ENCODE measurements around the gene NAT8L. TPM values are rescaled to one million over a fixed set of nuclear protein-coding genes. Genes with fewer than 3 reads are reported as not detected.

NAT8L gene
- total RNA-seq, 1 donor: under 0.01 TPM

DNA sequence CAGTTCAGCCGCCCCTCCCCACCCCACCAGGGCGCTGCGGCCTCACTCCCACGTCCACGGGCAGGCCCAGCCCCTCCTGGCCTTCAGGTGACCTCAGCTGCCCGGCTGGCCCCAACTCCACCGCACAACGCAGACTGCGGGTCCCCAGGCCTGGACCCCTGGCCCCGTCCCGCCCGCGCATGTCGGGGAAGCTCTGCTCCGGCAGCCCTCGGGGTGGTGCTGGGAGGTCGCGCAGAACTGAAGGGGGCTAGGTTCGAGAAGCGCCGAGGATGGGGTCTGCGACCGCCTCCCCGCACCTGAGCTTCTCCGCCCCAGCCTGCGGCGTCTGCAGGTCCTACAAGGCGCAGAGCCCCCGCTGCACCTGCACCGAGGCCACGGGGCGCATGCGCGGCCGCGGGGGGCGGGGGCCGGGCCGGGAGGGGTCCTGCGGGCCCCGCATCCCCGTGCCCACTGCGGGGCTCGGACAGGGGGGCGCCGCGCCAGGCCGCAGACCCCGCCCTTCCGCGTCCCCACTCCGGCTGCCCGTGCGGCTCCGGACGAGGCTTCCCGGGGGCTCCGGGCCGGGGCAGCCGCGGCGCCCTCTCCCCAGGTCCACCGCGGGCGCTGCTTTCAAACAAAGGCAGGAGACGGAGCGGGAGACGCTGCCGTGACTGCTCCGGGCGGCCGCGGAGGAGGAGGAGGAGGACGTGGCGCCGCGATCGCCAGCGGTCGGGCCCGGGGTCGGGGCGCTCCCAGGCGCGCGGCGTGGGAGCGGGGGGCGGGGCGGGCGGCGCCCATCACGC, 672 bp upstream of the NAT8L start:
- H3K79me2 ChIP-seq (ENCODE audit: insufficient read depth, low read length): no peaks in the 10 kb centered on the region
- H3K4me3 ChIP-seq (ENCODE audit: insufficient read depth, low read length): no peak overlapping the region
- no peaks in the 10 kb centered on the region for H3K36me3 ChIP-seq (ENCODE audit: insufficient read depth, low read length)
- peaks cover 30% of the 10 kb centered on the region for H3K27me3 ChIP-seq (ENCODE audit: insufficient read depth, low read length)
- peak; percentile 87 for DNase-seq (ENCODE audit: insufficient read length, low spot score, missing footprints)
- H4K20me1 ChIP-seq (ENCODE audit: insufficient read depth, low read length): no peaks in the 10 kb centered on the region
- no peak overlapping the region for H3K4me2 ChIP-seq (ENCODE audit: insufficient read depth, low read length)
- no peak for TF ChIP-seq CTCF (IDR thresholded peaks at IDR 0.05; ENCODE audit: extremely low read depth, low read depth, low read length)
- H2AFZ ChIP-seq (ENCODE audit: low read length): no peak overlapping the region
- H3K4me1 ChIP-seq (ENCODE audit: insufficient read depth, low read length): no peaks in the 10 kb centered on the region
- no peaks in the 10 kb centered on the region for H3K9me3 ChIP-seq (ENCODE audit: low read depth, low read length)
- no peak overlapping the region for H3K27ac ChIP-seq (ENCODE audit: low read depth, low read length)

- Histone ChIP-seq H3K79me2 (ENCODE audit: insufficient read depth, low read length) (no peaks in the 10 kb centered on the region), H3K9me3 (ENCODE audit: low read depth, low read length) (no peaks in the 10 kb centered on the region), H3K4me2 (ENCODE audit: insufficient read depth, low read length) (no peak overlapping the region), H2AFZ (ENCODE audit: low read length) (no peak overlapping the region), H4K20me1 (ENCODE audit: insufficient read depth, low read length) (no peaks in the 10 kb centered on the region), H3K36me3 (ENCODE audit: insufficient read depth, low read length) (no peaks in the 10 kb centered on the region), H3K4me3 (ENCODE audit: insufficient read depth, low read length) (no peak overlapping the region), H3K27me3 (ENCODE audit: insufficient read depth, low read length) (peaks cover 24% of the 10 kb centered on the region), H3K4me1 (ENCODE audit: insufficient read depth, low read length) (no peaks in the 10 kb centered on the region), H3K27ac (ENCODE audit: low read depth, low read length) (no peak overlapping the region)
- DNase-seq (ENCODE audit: insufficient read length, low spot score, missing footprints): peak; percentile 86
- TF ChIP-seq CTCF (IDR thresholded peaks at IDR 0.05; ENCODE audit: extremely low read depth, low read depth, low read length): no peak
These were observed 837 bp downstream of the NAT8L start for GRCh38 chr4:2059726-2060602.

- Histone ChIP-seq H3K79me2 (ENCODE audit: insufficient read depth, low read length) (no peaks in the 10 kb centered on the region), H3K4me3 (ENCODE audit: insufficient read depth, low read length) (no peak overlapping the region), H3K4me1 (ENCODE audit: insufficient read depth, low read length) (no peaks in the 10 kb centered on the region), H3K36me3 (ENCODE audit: insufficient read depth, low read length) (no peaks in the 10 kb centered on the region), H2AFZ (ENCODE audit: low read length) (no peak overlapping the region), H3K27ac (ENCODE audit: low read depth, low read length) (no peak overlapping the region), H4K20me1 (ENCODE audit: insufficient read depth, low read length) (no peaks in the 10 kb centered on the region), H3K4me2 (ENCODE audit: insufficient read depth, low read length) (no peak overlapping the region), H3K27me3 (ENCODE audit: insufficient read depth, low read length) (peaks cover 24% of the 10 kb centered on the region), H3K9me3 (ENCODE audit: low read depth, low read length) (no peaks in the 10 kb centered on the region)
- peak; percentile 86 for DNase-seq (ENCODE audit: insufficient read length, low spot score, missing footprints)
- no peak for TF ChIP-seq CTCF (IDR thresholded peaks at IDR 0.05; ENCODE audit: extremely low read depth, low read depth, low read length)
These were observed 1.6 kb downstream of the NAT8L start for GRCh38 chr4:2060611-2061185.
